OCI-LY3 (cell line): ENCODE measurements around the gene SLC22A4.
A peak's percentile ranks its signal among the peaks of the same experiment; 100 is the strongest.

Source experiments
- EZH2phosphoT487 ChIP-seq: fragments of 200-600 bp; shearing (Covaris generic); IDR thresholded peaks from 2 replicates; pipeline ENCODE4 v1.6.1; 2018; ENCODE audit warnings: antibody characterized with exemption, mixed run types, low read depth
- TF ChIP-seq, protein P1 (sequence below): fragments of 200-600, 300-600 bp; sonication (generic); IDR thresholded peaks from 2 replicates; pipeline ENCODE4 v1.5.1; 2014; ENCODE audit warnings: antibody characterized with exemption, low read length, low read depth

- TF ChIP-seq, protein P1, sequence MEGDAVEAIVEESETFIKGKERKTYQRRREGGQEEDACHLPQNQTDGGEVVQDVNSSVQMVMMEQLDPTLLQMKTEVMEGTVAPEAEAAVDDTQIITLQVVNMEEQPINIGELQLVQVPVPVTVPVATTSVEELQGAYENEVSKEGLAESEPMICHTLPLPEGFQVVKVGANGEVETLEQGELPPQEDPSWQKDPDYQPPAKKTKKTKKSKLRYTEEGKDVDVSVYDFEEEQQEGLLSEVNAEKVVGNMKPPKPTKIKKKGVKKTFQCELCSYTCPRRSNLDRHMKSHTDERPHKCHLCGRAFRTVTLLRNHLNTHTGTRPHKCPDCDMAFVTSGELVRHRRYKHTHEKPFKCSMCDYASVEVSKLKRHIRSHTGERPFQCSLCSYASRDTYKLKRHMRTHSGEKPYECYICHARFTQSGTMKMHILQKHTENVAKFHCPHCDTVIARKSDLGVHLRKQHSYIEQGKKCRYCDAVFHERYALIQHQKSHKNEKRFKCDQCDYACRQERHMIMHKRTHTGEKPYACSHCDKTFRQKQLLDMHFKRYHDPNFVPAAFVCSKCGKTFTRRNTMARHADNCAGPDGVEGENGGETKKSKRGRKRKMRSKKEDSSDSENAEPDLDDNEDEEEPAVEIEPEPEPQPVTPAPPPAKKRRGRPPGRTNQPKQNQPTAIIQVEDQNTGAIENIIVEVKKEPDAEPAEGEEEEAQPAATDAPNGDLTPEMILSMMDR, result 0 out of 2 replicates have a peak, but pooled peaks have one; percentile 12
- no peak for TF ChIP-seq EZH2phosphoT487
These were observed 865 bp upstream of the SLC22A4 start for GRCh38 chr5:132293066-132293991.
